HG03558 (cell line): ENCODE data around the gene SLC38A4.
"Not testable (repeated sequence)": the region's sequence is repeated elsewhere in the genome, so short reads cannot be mapped to it uniquely, and the experiment has no call there.

ENCODE experiments used
- ATAC-seq: cut with Tn5 transposase; IDR thresholded peaks from one replicate; pipeline ENCODE4 v1.9.1; 2021; ENCODE audit warnings: moderate number of reproducible peaks; ENCODE audit not compliant: unreplicated experiment; ENCODE audit errors: extremely low read depth

Gene SLC38A4

DNA sequence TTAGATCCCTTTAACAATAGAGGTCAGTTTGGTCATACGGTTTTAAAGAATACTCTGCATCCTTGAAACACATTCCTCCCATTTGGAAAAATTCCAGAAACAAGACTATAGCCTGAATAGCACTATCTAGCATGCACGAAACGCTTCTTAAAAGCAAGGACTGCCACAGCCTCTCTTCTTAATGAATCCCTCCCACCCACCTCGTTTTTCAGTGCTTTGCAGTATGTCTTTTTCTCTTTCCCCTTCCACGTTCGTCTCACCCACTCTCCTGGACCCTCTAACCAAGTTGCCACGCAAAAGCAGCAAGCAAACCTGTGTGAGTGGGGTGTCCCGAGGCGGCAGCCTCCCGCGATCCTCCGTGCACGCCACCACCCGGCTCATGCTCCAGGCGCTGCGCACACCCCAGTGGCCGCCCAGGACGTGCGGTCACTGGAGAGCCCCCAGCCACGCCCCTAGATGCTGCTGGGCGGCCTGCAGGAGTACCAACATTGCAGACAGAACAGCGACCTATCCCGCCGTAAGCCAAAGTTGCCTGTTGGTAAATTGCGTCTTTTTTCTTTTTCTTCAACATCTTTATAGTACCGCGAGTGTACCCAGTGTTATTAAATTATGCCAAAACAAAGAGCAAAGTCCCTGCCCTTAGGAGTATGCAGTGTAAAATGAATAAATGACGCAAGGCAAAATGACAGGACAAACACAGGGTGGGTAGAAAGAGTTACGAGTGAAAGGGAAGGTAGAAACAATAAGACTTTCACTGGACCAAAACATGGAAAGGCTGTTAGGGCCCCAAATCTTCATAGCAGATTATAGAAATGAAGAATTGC lies at the start of gene SLC38A4:
TSS of gene SLC38A4 (minus strand) at position 407 of the 824 bp plus-strand sequence. CDS start 32,926 bp downstream, outside the sequence.
- ATAC-seq, result no peak

DNA sequence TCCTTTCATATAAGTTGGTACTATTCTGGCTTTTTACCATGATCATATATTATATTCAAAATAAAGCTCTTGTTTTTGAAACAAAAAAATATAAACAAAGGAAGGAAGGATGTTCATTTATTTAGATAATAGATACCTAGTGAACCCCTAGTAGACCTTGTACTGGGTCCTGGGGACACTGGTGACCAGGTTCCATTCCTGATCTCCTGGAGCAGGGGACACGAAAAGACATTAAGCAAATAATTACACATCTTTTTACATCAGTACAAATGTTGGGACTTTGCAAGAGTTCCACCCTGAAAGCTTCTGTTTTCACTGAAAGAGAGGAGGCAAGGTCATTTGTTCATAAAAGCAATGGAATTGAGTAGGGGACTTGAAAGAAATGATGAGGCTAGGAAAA lies 49.3 kb upstream of the SLC38A4 start:
- no peak for ATAC-seq

DNA sequence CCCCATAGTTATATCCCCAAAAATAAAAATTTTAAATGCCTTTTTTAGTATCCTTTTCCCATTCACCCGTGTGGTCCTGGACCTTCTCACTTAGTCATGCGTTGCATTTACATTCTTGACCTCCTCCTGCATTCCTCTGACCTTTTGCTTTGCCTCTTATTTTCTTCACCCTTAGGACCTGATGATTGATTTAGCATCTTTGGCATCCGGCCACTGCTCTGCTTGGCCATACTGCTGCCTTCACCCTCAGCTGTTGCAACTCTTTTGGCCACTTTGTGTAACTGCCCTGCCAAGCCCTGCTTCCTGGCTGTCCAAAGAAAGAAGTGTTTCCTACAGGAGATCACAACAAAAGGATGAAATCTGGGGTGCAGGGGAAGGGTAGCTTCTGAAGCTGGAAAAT lies 48.8 kb upstream of the SLC38A4 start:
- ATAC-seq, result no peak

GRCh38 chr12:46872135-46872534 lies 46.3 kb upstream of the SLC38A4 start:
- no peak for ATAC-seq

- ATAC-seq, result no peak
These were observed 39.5 kb upstream of the SLC38A4 start for GRCh38 chr12:46865311-46865710.

GRCh38 chr12:46858368-46858767 lies 32.6 kb upstream of the SLC38A4 start:
- no peak for ATAC-seq

- no peak for ATAC-seq
These were observed 31.7 kb upstream of the SLC38A4 start for GRCh38 chr12:46857486-46857885.

- no peak for ATAC-seq
These were observed 30.0 kb upstream of the SLC38A4 start for GRCh38 chr12:46855760-46856159.

DNA sequence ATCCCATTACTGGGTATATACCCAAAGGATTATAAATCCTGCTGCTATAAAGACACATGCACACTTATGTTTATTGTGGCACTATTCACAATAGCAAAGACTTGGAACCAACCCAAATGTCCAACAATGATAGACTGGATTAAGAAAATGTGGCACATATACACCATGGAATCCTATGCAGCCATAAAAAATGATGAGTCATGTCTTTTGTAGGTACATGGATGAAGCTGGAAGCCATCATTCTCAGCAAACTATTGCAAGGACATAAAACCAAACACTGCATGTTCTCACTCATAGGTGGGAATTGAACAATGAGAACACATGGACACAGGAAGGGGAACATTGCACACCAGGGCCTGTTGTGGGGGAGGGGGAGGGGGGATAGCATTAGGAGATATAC lies 28.4 kb upstream of the SLC38A4 start:
- ATAC-seq, result not testable (repeated sequence)

DNA sequence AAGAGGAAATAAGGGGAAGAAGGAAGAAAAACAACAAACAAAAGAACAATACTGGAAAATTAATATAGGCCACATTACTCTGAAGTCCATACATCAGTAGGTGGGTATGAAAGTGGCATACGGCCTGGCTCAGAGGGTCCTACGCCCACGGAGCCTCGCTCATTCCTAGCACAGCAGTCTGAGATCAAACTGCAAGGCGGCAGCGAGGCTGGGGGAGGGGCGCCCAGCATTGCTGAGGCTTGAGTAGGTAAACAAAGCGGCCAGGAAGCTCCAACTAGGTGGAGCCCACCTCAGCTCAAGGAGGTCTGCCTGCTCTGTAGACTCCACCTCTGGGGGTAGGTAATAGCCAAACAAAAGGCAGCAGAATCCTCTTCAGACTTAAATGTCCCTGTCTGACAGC lies 23.0 kb upstream of the SLC38A4 start:
- not testable (repeated sequence) for ATAC-seq

DNA sequence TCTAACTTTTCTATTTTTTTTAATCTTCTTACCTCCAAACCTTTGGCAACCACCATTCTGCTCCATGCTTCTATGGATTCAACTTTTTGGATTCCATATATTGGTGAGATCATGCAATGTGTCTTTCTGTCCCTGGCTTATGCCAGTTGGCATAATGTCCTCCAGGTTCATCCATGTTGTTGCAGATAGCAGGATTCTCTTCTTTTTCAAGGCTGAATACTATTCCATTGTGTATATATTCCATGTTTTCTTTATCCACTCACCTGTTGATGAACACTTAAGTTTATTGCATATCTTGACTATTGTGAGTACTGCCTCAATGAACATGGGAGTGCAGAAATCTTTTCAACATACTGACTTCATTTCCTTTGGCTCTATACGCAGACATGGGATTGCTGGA lies 21.2 kb upstream of the SLC38A4 start:
- ATAC-seq, result no peak

- ATAC-seq, result no peak
These were observed 18.0 kb upstream of the SLC38A4 start for GRCh38 chr12:46843811-46844210.

- no peak for ATAC-seq
These were observed 16.1 kb upstream of the SLC38A4 start for GRCh38 chr12:46841891-46842290.

DNA sequence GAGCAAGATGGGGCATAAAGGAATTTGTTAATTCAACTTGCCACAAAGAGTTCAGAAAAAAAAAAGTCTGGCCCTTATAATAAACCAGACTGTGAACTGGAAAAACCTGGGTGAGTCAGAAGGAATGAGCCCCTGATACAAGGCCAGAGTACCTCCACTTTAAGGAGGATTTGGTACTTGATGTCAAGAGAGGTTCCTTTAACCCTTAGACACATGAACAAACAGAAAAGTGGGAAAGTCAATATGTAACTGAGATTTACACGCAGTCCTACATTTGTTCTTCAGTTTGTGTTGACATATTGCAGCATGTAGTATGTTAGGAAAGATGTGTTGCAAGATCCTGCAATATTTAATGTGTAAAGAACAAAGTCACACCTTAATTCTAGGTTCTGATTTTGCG lies 14.2 kb upstream of the SLC38A4 start:
- no peak for ATAC-seq

DNA sequence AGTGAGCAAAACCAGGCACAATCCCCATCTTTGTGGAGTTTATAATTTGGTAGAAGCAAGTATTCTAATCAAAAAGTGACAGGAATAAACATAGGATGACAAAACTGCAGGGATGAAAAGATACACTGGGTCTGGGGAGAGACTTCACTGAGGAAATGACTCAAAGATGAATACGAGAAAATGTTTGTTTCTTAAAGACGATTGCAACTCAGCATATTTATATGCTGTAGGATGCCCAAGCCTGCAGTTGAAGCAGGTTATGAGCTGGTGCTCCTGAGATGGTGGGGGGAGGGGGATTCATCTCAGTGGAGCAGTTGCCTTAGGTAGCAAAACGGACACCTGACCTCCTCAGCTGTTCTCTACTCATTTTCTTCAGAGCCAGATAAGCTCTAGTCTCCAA lies 13.4 kb upstream of the SLC38A4 start:
- no peak for ATAC-seq

DNA sequence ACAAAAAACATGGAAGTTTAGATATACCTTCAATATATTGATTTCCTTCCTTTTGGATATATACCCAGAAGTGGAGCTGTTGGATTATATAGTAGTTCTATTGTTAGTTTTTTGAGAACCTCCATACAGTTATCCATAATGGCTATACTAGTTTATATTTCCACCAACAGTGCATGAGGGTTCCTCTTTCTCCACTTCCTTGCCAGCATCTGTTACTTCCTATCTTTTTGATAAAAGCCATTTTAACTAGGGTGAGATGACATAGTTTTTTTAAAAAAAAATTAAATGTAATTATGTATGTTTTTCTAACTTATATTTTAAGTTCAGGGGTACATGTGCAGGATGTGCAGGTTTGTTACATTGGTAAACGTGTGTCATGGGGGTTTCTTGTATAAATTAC lies 10.0 kb upstream of the SLC38A4 start:
- ATAC-seq, result no peak

- no peak for ATAC-seq
These were observed 6.4 kb upstream of the SLC38A4 start for GRCh38 chr12:46832130-46832704.

GRCh38 chr12:46831335-46832129 lies 5.7 kb upstream of the SLC38A4 start:
- no peak for ATAC-seq

DNA sequence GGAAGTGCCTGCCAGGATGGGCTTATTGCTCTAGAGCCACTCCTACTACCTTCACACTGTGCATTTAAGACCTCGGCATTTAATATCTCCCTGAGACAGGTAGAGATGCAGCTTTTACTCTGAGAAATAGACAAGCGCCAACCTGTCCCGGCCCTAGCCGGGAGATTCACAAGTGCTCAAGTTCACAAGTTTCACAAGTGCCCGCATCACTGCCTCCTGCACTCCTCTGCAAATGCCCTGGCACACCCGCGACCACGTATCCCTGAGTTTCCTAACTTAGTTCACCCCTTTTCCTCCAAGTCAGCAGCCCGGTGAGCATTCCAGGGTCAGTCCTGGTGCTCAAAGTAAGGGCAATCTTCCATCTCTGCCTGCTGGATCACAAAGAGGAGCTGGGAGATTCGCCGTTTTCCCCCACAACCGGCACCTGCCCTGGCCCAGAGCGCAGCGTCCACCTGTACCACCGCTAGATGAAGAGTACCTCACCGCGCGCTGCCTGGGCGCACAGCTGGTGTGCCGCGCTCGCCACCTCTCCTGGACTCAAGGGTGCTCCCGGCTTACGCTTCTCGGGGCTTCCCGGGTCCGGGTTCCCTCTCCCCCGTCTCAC lies 5.0 kb upstream of the SLC38A4 start:
- ATAC-seq, result no peak

DNA sequence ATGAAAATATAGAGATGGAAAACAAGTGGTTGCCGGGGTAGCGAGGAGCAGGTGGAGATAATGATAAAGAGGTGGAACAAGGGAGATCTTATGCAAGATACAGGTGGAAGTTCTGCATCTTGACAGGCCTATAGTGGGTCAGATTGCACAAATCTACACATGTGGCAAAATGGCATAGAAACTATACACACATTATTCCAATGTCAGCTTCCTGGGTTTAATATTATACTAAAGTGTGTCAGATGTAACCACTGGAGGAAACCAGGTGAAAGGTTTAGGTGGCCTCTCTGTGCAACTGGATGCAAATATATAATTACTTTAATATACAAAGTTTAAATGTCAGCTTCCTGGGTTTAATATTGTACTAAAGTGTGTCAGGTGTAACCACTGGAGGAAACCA lies 1.1 kb downstream of the SLC38A4 start:
- no peak for ATAC-seq

DNA sequence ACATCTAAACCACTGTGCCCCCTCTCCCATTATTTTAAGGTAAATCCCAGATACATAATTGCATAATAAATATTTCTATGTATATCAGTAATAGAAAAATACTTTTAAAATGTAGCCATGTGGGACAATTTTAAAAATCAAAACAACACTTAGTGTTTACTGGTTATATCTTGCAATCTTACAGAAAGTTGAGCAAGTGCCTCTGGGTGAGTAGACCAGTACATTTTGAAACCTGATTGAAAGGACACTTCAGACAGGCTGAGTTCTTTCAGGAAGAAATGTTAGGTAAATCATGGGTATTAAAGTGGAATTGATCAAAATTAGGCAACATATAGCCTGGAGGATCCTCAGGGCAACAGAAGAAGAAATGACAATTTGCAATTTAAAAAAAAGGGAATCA lies 7.2 kb downstream of the SLC38A4 start:
- ATAC-seq, result no peak
